HG02678 (cell line): ENCODE results near the gene ARHGEF11.
A peak's percentile ranks its signal among the peaks of the same experiment; 100 is the strongest.
"Not testable (repeated sequence)": the region's sequence is repeated elsewhere in the genome, so short reads cannot be mapped to it uniquely, and the experiment has no call there.

Experiments
- ATAC-seq: cut with Tn5 transposase; IDR thresholded peaks from one replicate; pipeline ENCODE4 v1.9.1; 2021; ENCODE audit warnings: mild to moderate bottlenecking, moderate library complexity; ENCODE audit not compliant: unreplicated experiment

Gene ARHGEF11

DNA sequence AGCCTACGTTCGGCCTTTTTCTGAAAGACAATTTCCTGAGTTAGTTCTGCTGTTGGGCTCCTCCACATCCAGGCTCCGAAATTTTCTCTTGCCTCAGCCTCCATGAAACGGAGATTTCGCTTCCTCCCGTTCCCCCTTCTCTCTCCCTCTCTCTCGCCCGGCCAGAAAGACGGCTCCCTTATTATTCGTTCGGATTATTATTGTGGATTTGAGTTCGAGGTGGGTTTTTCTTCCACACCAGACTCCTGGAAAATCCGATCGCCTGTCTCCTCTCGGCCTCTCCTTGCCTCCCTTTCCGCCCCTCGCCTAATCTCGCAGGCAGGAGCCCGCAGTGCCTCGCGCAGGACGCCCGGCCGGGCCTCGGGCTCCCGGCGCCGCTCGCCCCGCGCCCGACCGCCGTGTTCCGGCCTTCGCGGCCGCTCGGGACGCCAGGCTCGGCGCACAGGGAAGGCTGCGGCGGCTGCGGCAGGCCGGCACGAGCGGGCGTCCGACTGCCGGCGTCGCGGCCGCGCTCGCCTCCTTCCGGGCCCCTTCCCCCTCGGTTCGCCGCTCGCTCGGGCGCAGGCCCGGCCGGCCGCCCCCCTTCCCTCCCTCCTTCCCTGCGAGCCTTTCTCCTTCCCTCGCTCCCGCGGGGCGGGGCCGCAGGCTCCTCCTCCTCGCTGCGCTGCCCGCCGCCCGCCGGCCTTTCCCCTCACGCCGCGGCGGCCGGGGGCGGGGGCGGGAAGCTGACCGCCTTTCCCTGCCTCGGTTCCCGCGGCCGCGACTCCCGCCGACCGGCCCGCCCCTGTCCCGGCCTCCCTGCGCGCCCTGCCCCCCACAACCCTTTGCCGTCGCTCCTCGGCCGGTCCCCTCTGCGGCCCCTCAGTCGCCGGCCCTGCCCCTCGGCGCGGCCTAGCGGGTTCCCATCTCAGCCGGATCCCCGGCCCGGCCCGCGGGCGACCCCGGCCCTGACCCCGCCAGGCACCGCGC is at the start of gene ARHGEF11:
Gene ARHGEF11, minus strand, starts transcription at position 493 of the 969 bp plus-strand sequence. CDS start 1,412 bp downstream, outside the sequence.
- peak; percentile 71 for ATAC-seq

DNA sequence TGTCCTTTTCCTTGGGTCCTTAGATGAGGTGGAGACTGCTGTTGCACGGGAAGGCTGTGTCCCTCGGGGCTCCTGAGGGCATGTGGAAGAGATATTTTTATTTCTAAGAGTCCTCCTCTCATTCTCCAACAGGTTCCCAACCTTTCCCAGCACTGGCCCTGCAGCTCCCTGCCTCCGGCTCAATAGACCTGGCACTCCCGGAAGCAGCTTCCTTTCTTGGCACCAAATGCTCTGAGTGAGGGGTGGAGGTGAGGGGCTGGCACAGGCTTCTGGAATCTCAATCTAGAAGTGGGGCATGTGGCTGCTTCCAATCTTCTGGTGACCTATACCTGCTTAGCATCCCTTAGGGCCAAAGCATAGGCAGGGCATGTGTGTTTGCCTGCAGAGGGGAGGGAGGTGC is 49.5 kb upstream of the ARHGEF11 start:
- ATAC-seq = no peak

DNA sequence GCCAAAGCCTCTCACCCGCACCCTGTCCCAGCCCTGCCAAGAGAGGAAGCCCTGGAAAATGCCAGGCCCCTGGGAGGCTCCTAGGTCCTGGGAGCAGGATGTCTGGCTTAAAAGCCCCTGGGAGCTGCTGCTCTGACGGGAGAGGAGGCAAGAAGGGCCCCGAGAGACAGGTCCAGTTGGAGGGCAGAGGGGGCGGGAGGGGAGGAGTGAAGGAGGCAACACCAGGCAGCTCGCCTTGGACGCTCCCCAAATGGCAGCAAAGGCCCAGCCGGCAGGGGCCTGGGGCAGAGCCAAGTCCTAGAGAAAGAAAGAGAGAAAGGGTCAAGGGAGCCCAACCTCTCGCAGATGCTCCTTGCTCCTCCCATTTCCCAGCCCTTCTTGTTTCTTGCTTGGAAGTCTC is 47.3 kb upstream of the ARHGEF11 start:
- ATAC-seq = no peak

DNA sequence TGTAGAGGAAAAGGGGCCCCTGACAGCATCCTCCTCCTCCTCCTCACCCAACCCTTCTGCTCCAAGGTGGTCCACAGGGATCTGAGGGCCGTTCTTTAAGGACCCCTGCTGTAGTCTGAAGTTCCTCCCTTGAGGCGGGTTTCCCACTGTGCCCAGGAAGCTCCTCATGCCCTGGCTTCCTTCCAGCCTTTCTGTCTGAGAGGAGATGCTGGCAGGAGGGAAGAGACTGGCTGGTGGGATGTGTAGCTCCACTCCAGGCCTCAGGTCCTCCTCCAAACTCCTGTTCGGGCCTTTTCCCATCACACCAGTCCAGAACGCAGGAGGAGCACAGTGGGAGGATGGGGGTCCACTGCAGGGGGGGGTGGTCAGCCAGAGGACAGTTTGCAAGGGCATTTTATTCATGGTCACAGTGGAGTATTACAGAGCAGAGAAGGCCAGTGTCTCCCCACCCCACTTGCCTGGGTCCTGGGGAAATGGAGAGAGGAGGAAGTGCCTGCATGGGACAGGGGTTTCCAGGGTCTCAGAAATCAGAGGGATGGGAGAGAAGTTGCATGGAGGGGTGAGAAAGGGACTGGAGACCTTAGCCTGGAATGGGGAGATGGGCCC is 46.2 kb upstream of the ARHGEF11 start:
- no peak for ATAC-seq

DNA sequence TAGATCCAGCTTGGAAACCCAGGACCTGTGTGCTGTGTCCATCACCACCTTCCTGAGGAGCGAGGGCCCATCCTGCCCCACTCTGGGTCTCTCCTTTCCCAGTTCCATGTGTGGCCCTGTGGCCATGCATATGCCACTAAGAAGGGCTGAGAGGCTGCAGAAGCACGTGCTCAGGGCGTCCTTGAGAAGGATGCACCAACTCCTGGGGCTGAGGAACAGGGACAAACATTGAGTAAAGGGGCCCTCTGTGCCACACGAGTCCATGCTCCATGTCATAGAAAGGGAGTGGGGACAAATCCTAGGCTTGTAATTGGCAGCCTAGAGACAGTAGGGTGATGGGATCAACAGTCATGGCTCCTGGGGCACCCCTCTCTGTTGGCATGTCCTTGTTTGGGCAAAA is 45.6 kb upstream of the ARHGEF11 start:
- no peak for ATAC-seq

GRCh38 chr1:157090771-157091170 is 45.2 kb upstream of the ARHGEF11 start:
- no peak for ATAC-seq

- ATAC-seq = peak; percentile 52
Observed at GRCh38 chr1:157090196-157090647, 44.7 kb upstream of the ARHGEF11 start.

- ATAC-seq = no peak
Observed at GRCh38 chr1:157089789-157090188, 44.2 kb upstream of the ARHGEF11 start.

DNA sequence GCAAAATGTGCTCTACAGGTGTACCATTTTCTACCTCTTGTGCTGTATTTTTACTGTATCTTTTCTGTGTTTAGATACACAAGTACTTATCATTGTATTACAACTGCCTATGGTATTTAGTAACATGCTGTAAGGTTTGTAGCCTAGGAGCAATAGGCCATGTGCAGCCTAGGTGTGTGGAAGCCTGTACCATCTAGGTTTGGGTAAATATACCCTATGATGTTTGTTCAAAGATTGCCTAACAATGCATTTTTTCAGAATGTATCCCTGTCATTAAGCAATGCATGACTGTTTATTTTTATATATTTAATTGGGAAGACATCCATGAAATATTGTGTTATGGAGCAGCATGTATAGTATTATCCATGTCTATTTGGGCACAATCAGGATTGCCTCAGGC is 43.1 kb upstream of the ARHGEF11 start:
- no peak for ATAC-seq

- ATAC-seq = no peak
Observed at GRCh38 chr1:157087030-157087429, 41.5 kb upstream of the ARHGEF11 start.

- no peak for ATAC-seq
Observed at GRCh38 chr1:157086299-157086698, 40.8 kb upstream of the ARHGEF11 start.

- no peak for ATAC-seq
Observed at GRCh38 chr1:157085421-157085820, 39.9 kb upstream of the ARHGEF11 start.

GRCh38 chr1:157084720-157085119 is 39.2 kb upstream of the ARHGEF11 start:
- no peak for ATAC-seq

GRCh38 chr1:157081707-157082106 is 36.2 kb upstream of the ARHGEF11 start:
- ATAC-seq = no peak

DNA sequence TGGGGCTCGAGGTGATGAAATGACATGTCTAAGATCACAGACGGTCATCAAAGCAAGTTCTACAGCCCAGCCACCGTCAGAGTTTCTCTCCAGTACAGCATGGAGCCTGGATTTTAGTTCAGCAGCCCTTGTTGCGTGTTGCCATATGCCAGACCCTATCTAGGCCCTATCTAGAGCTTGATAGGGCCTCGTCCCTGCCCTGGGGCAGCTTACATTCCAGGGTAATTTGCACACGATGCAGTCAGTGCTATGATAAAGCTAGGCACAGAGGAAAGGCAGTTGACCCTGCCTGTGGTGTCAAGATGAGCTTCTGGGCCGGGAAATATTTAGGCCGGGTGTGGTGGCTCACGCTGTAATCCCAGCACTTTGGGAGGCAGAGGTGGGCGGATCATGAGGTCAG is 35.2 kb upstream of the ARHGEF11 start:
- ATAC-seq = no peak

- no peak for ATAC-seq
Observed at GRCh38 chr1:157077394-157077793, 31.9 kb upstream of the ARHGEF11 start.

DNA sequence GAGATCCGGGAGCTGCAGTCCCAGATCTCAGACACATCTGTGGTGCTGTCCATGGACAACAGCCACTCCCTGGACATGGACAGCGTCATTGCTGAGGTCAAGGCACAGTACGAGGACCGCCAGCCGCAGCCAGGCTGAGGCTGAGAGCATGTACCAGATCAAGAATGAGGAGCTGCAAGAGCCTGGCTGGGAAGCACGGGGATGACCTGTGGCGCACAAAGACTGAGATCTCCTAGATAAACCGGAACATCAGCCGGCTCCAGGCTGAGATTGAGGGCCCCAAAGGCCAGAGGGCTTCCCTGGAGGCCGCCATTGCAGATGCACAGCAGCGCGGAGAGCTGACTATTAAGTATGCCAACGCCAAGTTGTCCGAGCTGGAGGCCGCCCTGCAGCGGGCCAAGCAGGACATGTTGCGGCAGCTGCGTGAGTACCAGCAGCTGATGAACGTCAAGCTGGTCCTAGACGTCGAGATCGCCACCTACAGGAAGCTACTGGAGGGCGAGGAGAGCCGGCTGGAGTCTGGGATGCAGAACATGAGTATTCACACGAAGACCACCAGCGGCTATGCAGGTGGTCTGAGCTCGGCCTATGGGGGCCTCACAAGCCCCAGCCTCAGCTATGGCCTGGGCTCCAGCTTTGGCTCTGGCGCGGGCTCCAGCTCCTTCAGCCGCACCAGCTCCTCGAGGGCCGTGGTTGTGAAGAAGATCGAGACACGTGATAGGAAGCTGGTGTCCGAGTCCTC is 28.6 kb upstream of the ARHGEF11 start:
- ATAC-seq = no peak

DNA sequence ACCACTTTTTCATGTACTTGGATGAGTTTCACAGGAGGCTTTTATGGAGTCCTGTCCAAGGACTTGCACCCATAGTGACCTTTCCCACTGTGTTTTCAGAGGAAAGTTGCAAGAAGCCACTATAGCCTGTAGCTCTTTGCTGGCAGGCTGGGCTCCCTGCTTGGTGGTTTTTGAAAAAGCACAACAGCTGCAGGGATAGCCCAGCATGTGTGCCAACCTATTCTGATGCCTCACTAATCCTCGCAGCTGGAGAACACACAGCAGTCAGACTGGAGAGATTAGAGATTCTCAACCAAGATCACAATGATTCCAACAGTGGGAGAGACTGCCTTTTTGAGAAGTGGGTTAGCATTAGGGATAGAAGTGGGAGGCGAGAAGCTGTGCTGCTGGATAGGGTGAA is 24.1 kb upstream of the ARHGEF11 start:
- no peak for ATAC-seq

- ATAC-seq = not testable (repeated sequence)
Observed at GRCh38 chr1:157059241-157059640, 13.7 kb upstream of the ARHGEF11 start.

DNA sequence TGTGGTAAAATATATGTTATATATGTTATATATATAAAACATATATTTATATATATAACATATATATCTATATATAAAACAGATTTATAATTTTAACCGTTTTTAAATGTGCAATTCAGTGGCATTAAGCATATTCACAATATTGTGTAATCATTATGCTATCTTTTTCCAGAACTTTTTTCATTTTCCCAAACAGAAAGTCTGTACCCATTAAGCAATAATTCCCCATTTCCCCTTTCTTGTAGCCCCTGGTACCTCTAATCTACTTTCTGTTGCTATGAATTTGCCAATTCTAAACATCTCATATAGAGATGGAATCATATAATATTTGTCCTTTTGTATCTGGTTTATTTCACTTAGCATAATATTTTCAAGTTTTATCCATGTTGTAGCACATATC is 10.7 kb upstream of the ARHGEF11 start:
- no peak for ATAC-seq

DNA sequence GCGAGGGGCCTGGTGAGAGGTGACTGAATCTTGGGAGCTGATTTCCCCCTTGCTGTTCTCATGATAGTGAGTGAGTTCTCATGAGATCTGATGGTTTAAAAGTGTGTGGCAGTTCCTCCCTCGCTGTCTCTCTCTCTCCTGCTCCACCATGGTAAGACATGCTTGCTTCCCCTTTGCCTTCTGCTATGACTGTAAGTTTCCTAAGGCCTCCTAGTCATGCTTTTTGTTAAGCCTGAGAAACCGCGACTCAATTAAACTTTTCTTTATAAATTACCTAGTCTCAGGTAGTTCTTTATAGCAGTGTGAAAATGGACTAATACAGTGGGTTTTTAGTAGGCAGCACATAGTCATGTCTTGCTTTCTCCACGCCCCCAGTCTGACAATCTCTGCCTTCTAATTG is 10.2 kb upstream of the ARHGEF11 start:
- not testable (repeated sequence) for ATAC-seq
